GM12864 (cell line): ENCODE results near the gene TAX1BP3.
"Not testable (repeated sequence)": the region's sequence is repeated elsewhere in the genome, so short reads cannot be mapped to it uniquely, and the experiment has no call there.

ENCODE experiments used
- DNase-seq: peaks from one replicate; pipeline ENCODE4 v3.0.0-alpha.2; 2011; ENCODE audit warnings: low read depth
- H3K4me3 ChIP-seq: 2 replicates; pipeline ENCODE4 v1.5.1; 2011; ENCODE audit warnings: mild to moderate bottlenecking, low read depth, low read length, control low read depth
- TF ChIP-seq, protein P1 (sequence below): IDR thresholded peaks from 2 replicates; pipeline ENCODE4 v1.5.1; 2011; ENCODE audit warnings: low read depth, mild to moderate bottlenecking, moderate library complexity, low read length, control low read depth, inconsistent platforms; ENCODE audit errors: missing control alignments

TAX1BP3 gene

GRCh38 chr17:3668279-3669084 lies at the start of gene TAX1BP3, which contains the start of gene EMC6:
TAX1BP3 (minus strand) TSS chr17:3668578; CDS start chr17:3668526, 52 bp downstream.
EMC6 (plus strand) TSS chr17:3668812; CDS start chr17:3669147, 335 bp downstream.
- peak; percentile 81 for DNase-seq
- H3K4me3 ChIP-seq: peak within 1 kb of the TSS; percentile 89
- TF ChIP-seq, protein P1, sequence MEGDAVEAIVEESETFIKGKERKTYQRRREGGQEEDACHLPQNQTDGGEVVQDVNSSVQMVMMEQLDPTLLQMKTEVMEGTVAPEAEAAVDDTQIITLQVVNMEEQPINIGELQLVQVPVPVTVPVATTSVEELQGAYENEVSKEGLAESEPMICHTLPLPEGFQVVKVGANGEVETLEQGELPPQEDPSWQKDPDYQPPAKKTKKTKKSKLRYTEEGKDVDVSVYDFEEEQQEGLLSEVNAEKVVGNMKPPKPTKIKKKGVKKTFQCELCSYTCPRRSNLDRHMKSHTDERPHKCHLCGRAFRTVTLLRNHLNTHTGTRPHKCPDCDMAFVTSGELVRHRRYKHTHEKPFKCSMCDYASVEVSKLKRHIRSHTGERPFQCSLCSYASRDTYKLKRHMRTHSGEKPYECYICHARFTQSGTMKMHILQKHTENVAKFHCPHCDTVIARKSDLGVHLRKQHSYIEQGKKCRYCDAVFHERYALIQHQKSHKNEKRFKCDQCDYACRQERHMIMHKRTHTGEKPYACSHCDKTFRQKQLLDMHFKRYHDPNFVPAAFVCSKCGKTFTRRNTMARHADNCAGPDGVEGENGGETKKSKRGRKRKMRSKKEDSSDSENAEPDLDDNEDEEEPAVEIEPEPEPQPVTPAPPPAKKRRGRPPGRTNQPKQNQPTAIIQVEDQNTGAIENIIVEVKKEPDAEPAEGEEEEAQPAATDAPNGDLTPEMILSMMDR: no peak

DNA sequence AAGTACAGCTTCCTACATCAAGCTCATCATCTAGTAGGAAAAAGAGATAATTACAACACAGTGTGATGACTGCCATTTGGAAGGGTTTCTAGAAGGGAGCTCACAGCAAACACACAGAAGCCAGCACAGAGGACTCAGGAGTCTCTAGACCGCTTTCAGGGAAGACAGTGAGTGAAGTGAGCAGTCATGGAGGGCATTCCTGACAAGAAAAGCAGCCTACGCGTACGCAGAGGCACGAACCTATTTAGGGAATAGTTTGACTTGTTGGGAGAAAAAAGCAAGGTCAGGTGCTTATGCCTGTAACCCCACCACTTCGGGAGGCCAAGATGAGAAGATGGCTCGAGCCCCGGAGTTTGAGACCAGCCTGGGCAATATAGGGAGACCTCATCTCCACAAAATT lies 46.9 kb upstream of the TAX1BP3 start:
- no peak overlapping the region for H3K4me3 ChIP-seq
- DNase-seq: no peak
- TF ChIP-seq, protein P1: no peak

- TF ChIP-seq, protein P1: no peak
- DNase-seq: peak; percentile 42
- no peak overlapping the region for H3K4me3 ChIP-seq
Observed at GRCh38 chr17:3712811-3713463, 44.6 kb upstream of the TAX1BP3 start.

- peak; percentile 99 for DNase-seq
- TF ChIP-seq, protein P1: no peak
- H3K4me3 ChIP-seq: no peak overlapping the region
Observed at GRCh38 chr17:3710951-3711383, 42.6 kb upstream of the TAX1BP3 start.

GRCh38 chr17:3708366-3708765 lies 40.0 kb upstream of the TAX1BP3 start:
- TF ChIP-seq, protein P1: no peak
- DNase-seq: no peak
- no peak overlapping the region for H3K4me3 ChIP-seq

DNA sequence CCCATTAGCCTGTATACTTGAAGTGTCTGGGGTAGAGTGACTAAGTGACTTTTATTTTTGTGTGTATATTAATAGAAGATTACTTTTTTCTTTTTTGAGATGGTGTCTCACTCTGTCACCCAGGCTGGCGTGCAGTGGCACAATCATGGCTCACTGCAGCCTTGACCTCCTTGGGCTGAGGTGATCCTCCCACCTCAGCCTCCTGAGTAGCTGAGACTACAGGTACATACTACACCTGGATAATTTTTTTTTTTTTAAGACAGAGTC lies 37.3 kb upstream of the TAX1BP3 start:
- DNase-seq, H3K4me3 ChIP-seq: not testable (repeated sequence)

DNA sequence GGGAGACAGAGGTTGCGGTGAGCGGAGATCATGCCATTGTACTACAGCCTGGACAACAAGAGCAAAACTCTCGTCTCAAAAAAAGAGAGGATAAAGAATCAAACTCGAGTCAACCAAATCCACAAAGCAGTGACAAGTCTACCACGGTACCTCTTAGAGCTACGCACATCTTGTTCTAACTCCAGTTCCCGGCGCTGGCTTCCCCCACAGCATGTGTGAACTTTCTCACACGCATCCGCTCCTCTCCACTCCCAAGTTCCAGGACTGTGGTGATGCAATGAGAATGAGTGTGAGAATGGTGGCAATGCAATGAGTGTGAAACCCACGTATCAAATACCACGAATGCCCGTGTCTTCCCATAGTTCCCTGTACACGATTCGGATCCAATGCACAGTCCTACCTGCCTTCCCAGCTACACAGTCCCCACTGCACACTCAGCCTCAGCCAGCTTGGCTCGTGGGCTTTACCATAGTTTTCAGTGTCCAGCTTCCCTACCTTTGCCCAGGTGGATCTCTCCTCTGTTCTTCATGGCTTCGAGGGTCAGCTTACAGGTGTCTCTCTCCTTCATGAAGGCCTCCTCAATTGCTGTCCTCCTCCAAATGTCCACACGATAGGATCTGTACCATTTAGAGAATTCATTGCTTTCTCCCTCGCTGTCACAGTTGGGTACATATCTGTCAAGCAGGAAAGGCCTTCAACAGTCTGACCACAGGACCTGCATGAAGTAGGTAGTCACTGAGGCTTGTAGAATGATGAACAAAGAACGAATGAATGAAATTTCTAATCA lies 36.7 kb upstream of the TAX1BP3 start:
- H3K4me3 ChIP-seq: no peak overlapping the region
- TF ChIP-seq, protein P1: no peak
- DNase-seq: no peak

GRCh38 chr17:3702041-3702539 lies 33.7 kb upstream of the TAX1BP3 start:
- not testable (repeated sequence) for H3K4me3 ChIP-seq, DNase-seq
